HepG2 (cell line): ENCODE measurements around the gene SECTM1.

Experiments used
- HOXA7 ChIP-seq: sonication (generic); formaldehyde crosslinking; IDR thresholded peaks from 2 replicates; pipeline ENCODE4 v1.8.1; 2022; ENCODE audit warnings: mild to moderate bottlenecking, missing genetic modification reagents, moderate library complexity
- TF ChIP-seq, protein P1 (sequence below): sonication (generic); formaldehyde crosslinking; IDR thresholded peaks from 2 replicates; pipeline ENCODE4 v1.5.0; 2020; ENCODE audit warnings: mild to moderate bottlenecking, missing genetic modification reagents, moderate library complexity

DNA sequence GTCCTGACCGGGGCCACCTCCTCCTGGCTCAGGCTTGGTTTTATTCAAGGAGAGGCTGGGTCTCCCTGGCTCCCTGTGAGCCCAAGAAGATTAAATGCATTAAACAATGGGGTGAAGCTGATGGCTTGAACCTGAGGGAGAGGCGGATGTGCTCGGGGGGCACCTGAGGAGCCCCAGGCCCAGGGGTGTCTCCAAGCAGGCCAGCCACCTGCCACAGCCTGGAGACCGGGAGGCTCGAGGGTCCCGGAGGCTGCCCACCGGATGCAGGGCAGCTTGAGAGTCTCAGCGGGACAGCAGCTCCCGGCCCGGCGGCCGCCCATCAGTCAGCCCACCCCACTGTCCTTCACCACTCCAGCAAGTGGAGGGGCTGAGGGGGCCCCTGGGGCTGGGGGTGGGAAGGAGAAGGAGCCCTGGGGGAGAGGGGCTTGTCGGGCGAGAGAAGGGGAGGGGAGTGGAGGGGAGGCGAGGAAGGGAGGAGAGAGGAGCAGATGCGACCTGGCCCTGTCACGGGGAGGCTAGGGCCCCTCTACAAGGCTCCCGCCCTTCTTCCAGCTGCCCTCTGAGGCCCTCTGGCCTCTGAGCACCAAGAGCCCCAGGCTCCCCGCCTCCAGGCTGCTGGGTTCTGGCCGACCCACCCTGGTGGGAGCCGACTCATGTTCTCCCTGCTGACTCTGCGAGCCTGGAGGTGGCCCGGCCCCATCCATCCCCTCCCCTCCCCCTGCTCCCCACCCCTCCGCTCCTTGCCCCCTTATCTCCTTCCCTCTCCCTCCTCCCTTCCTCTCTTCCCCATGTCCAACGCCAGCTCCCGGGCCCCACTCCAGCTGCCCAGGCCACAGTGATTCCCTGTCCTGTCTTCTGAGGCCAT lies 29.4 kb downstream of the SECTM1 start:
- TF ChIP-seq HOXA7 (CRISPR knock-in tag): no peak
- TF ChIP-seq, protein P1, sequence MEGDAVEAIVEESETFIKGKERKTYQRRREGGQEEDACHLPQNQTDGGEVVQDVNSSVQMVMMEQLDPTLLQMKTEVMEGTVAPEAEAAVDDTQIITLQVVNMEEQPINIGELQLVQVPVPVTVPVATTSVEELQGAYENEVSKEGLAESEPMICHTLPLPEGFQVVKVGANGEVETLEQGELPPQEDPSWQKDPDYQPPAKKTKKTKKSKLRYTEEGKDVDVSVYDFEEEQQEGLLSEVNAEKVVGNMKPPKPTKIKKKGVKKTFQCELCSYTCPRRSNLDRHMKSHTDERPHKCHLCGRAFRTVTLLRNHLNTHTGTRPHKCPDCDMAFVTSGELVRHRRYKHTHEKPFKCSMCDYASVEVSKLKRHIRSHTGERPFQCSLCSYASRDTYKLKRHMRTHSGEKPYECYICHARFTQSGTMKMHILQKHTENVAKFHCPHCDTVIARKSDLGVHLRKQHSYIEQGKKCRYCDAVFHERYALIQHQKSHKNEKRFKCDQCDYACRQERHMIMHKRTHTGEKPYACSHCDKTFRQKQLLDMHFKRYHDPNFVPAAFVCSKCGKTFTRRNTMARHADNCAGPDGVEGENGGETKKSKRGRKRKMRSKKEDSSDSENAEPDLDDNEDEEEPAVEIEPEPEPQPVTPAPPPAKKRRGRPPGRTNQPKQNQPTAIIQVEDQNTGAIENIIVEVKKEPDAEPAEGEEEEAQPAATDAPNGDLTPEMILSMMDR (CRISPR knock-in tag): no peak
